HepG2 (cell line): ENCODE measurements around the gene BCL2L2. TPM values are rescaled to one million over a fixed set of nuclear protein-coding genes. Genes with fewer than 3 reads are reported as not detected.
A peak's percentile ranks its signal among the peaks of the same experiment; 100 is the strongest.

Experiments
- ATRX ChIP-seq: sonication (generic); formaldehyde crosslinking; IDR thresholded peaks from 2 replicates; pipeline ENCODE4 v1.4.0; 2020; ENCODE audit warnings: missing genetic modification reagents, borderline replicate concordance
- EEA1 ChIP-seq: sonication (generic); formaldehyde crosslinking; IDR thresholded peaks from 2 replicates; pipeline ENCODE4 v1.5.1; 2020; ENCODE audit warnings: mild to moderate bottlenecking, missing genetic modification reagents, borderline replicate concordance
- FIP1L1 ChIP-seq: fragments of 200-400 bp; formaldehyde crosslinking; IDR thresholded peaks from 2 replicates; pipeline ENCODE4 v1.6.1; 2018; ENCODE audit warnings: low read depth, mild to moderate bottlenecking, low read length, moderate library complexity, borderline replicate concordance; ENCODE audit not compliant: insufficient read depth
- KLF12 ChIP-seq: sonication (generic); formaldehyde crosslinking; IDR thresholded peaks from 2 replicates; pipeline ENCODE4 v1.4.0; 2020; ENCODE audit warnings: missing genetic modification reagents, borderline replicate concordance
- NFATC3 ChIP-seq: sonication (generic); formaldehyde crosslinking; IDR thresholded peaks from 2 replicates; pipeline ENCODE4 v1.5.1; 2020; ENCODE audit warnings: mild to moderate bottlenecking, missing genetic modification reagents
- NFE2L2 ChIP-seq: fragments of 150-350 bp; IDR thresholded peaks from 2 replicates; pipeline ENCODE4 v1.6.1; 2014; ENCODE audit warnings: low read length
- NR2F2 ChIP-seq: IDR thresholded peaks from 2 replicates; pipeline ENCODE4 v1.6.1; 2012; ENCODE audit warnings: low read depth, inconsistent platforms, borderline replicate concordance
- RARG ChIP-seq: sonication (generic); formaldehyde crosslinking; IDR thresholded peaks from 2 replicates; pipeline ENCODE4 v1.4.0; 2020; ENCODE audit warnings: low read depth, mild to moderate bottlenecking, missing genetic modification reagents
- polyA plus RNA-seq, 8 experiments: library from polyadenylated mRNA; depleted of rRNA in 3 of 8; stranded (reverse) in 7 of 8; unstranded in 1 of 8; fragments of >200 nt; fragmentation: Illumina TruSeq in 4 of 8; extraction: Trizol in 4 of 8; gene quantifications; 2 replicates each; pipeline versions ENCODE4 v1.2.1 to v1.2.3, GENCODE V29; 2011 to 2016; ENCODE audit warnings: low read depth in 4 of 8, missing spikeins in 1 of 8, mixed read lengths in 1 of 8; ENCODE audit not compliant: insufficient read depth in 1 of 8
- total RNA-seq, 5 experiments: library from RNA; depleted of rRNA; stranded (reverse); fragments of >200 nt; fragmentation: Illumina TruSeq; extraction: Trizol; gene quantifications; 2 replicates each; pipeline ENCODE4 v1.2.3, GENCODE V29; 2016; ENCODE audit warnings: low read depth in 1 of 5
- TF ChIP-seq, protein P1 (sequence below): sonication (generic); formaldehyde crosslinking; IDR thresholded peaks from one replicate; pipeline ENCODE4 v1.5.1; 2020; ENCODE audit warnings: mild to moderate bottlenecking, missing genetic modification reagents; ENCODE audit errors: not compliant biosample characterization
- TF ChIP-seq, protein P2 (sequence below): sonication (generic); formaldehyde crosslinking; IDR thresholded peaks from 2 replicates; pipeline ENCODE4 v1.4.0; 2020; ENCODE audit warnings: mild to moderate bottlenecking, missing genetic modification reagents
- TF ChIP-seq, protein P3 (sequence below): fragments of 450-650 bp; IDR thresholded peaks from 2 replicates; pipeline ENCODE4 v1.6.1; 2017; ENCODE audit warnings: mild to moderate bottlenecking

BCL2L2 gene
- total and polyA plus RNA-seq, 2 of the 13 experiments (the other 11 are each of a cell fraction or from before 2014, with no cell fraction given): 28.1 to 49.8 TPM

DNA sequence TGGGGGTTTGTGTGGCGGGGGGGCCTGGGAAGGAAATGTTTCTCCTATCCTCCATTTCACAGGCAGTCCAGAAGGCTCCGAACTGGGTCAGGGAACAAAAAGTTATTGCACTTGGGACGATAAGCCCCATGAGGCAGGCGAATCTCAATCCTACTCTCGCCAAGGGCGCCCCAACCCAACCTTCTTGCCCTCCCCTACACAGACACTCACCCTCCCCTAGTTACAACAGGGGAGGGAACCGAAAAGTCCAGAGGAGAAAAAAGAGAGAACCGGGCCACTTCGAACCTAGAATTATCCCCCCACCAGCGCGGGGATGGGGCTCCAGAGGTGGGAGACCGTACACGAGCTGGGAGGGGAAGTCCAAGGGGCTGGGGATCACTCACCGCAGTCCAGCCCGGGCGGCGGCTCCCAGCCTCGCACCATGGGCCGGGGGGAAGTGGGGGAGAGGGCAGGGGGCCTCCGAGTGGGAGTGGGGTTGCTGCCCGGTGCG, 21.1 kb upstream of the BCL2L2 start (continued):
- TF ChIP-seq FIP1L1 (0 out of 2 replicates have a peak, but pooled peaks have one; percentile 19), EEA1 (CRISPR knock-in tag) (peak; percentile 68; the same call in 1 of the 2 replicates), RARG (no peak), NR2F2 (no peak), NFE2L2 (no peak), NFATC3 (CRISPR knock-in tag) (no peak), KLF12 (no peak), ATRX (CRISPR knock-in tag) (0 out of 2 replicates have a peak, but pooled peaks have one; percentile 27)
- TF ChIP-seq, protein P1, sequence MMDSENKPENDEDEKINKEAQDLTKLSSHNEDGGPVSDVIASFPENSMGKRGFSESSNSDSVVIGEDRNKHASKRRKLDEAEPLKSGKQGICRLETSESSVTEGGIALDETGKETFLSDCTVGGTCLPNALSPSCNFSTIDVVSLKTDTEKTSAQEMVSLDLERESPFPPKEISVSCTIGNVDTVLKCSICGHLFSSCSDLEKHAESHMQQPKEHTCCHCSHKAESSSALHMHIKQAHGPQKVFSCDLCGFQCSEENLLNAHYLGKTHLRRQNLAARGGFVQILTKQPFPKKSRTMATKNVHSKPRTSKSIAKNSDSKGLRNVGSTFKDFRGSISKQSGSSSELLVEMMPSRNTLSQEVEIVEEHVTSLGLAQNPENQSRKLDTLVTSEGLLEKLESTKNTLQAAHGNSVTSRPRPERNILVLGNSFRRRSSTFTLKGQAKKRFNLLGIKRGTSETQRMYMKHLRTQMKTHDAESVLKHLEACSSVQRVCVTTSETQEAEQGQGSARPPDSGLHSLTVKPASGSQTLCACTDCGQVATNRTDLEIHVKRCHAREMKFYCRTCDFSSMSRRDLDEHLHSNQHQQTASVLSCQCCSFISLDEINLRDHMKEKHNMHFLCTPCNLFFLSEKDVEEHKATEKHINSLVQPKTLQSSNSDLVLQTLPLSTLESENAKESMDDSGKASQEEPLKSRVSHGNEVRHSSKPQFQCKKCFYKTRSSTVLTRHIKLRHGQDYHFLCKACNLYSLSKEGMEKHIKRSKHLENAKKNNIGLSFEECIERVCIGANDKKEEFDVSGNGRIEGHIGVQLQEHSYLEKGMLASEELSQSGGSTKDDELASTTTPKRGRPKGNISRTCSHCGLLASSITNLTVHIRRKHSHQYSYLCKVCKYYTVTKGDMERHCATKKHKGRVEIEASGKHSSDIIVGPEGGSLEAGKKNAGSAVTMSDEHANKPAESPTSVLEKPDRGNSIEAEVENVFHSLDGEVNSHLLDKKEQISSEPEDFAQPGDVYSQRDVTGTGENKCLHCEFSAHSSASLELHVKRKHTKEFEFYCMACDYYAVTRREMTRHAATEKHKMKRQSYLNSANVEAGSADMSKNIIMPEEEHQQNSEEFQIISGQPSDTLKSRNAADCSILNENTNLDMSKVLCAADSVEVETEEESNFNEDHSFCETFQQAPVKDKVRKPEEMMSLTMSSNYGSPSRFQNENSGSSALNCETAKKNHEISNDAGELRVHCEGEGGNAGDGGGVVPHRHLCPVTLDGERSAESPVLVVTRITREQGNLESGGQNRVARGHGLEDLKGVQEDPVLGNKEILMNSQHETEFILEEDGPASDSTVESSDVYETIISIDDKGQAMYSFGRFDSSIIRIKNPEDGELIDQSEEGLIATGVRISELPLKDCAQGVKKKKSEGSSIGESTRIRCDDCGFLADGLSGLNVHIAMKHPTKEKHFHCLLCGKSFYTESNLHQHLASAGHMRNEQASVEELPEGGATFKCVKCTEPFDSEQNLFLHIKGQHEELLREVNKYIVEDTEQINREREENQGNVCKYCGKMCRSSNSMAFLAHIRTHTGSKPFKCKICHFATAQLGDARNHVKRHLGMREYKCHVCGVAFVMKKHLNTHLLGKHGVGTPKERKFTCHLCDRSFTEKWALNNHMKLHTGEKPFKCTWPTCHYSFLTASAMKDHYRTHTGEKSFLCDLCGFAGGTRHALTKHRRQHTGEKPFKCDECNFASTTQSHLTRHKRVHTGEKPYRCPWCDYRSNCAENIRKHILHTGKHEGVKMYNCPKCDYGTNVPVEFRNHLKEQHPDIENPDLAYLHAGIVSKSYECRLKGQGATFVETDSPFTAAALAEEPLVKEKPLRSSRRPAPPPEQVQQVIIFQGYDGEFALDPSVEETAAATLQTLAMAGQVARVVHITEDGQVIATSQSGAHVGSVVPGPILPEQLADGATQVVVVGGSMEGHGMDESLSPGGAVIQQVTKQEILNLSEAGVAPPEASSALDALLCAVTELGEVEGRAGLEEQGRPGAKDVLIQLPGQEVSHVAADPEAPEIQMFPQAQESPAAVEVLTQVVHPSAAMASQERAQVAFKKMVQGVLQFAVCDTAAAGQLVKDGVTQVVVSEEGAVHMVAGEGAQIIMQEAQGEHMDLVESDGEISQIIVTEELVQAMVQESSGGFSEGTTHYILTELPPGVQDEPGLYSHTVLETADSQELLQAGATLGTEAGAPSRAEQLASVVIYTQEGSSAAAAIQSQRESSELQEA (CRISPR knock-in tag): no peak
- TF ChIP-seq, protein P2, sequence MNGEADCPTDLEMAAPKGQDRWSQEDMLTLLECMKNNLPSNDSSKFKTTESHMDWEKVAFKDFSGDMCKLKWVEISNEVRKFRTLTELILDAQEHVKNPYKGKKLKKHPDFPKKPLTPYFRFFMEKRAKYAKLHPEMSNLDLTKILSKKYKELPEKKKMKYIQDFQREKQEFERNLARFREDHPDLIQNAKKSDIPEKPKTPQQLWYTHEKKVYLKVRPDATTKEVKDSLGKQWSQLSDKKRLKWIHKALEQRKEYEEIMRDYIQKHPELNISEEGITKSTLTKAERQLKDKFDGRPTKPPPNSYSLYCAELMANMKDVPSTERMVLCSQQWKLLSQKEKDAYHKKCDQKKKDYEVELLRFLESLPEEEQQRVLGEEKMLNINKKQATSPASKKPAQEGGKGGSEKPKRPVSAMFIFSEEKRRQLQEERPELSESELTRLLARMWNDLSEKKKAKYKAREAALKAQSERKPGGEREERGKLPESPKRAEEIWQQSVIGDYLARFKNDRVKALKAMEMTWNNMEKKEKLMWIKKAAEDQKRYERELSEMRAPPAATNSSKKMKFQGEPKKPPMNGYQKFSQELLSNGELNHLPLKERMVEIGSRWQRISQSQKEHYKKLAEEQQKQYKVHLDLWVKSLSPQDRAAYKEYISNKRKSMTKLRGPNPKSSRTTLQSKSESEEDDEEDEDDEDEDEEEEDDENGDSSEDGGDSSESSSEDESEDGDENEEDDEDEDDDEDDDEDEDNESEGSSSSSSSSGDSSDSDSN (CRISPR knock-in tag): no peak; the same call in 1 of the 2 replicates
- TF ChIP-seq, protein P3, sequence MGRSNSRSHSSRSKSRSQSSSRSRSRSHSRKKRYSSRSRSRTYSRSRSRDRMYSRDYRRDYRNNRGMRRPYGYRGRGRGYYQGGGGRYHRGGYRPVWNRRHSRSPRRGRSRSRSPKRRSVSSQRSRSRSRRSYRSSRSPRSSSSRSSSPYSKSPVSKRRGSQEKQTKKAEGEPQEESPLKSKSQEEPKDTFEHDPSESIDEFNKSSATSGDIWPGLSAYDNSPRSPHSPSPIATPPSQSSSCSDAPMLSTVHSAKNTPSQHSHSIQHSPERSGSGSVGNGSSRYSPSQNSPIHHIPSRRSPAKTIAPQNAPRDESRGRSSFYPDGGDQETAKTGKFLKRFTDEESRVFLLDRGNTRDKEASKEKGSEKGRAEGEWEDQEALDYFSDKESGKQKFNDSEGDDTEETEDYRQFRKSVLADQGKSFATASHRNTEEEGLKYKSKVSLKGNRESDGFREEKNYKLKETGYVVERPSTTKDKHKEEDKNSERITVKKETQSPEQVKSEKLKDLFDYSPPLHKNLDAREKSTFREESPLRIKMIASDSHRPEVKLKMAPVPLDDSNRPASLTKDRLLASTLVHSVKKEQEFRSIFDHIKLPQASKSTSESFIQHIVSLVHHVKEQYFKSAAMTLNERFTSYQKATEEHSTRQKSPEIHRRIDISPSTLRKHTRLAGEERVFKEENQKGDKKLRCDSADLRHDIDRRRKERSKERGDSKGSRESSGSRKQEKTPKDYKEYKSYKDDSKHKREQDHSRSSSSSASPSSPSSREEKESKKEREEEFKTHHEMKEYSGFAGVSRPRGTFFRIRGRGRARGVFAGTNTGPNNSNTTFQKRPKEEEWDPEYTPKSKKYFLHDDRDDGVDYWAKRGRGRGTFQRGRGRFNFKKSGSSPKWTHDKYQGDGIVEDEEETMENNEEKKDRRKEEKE: no peak
